Liver (tissue), 3 donors: ENCODE measurements around the gene SMARCC2.

ENCODE experiments used
- JUND ChIP-seq, 2 donors: IDR thresholded peaks; 2 replicates each; pipeline ENCODE4 v1.6.1; 2016; ENCODE audit warnings: antibody characterized with exemption in 2 of 2
- TAF1 ChIP-seq: conservative IDR thresholded peaks from 2 replicates; pipeline ENCODE4 v1.6.1; 2016; ENCODE audit warnings: antibody characterized with exemption, mild to moderate bottlenecking
- YY1 ChIP-seq: IDR thresholded peaks from 2 replicates; pipeline ENCODE4 v1.6.1; 2016; ENCODE audit warnings: antibody characterized with exemption, mild to moderate bottlenecking
- TF ChIP-seq, protein P1 (sequence below): fragments of 150-350 bp; IDR thresholded peaks from 2 replicates; pipeline ENCODE4 v1.5.1; 2017; ENCODE audit warnings: improper control_type of control experiment, low read depth, low read length; ENCODE audit not compliant: missing input control
- TF ChIP-seq, protein P2 (sequence below): IDR thresholded peaks from 2 replicates; pipeline ENCODE4 v1.6.1; 2016; ENCODE audit warnings: antibody characterized with exemption
- TF ChIP-seq, protein P3 (sequence below): IDR thresholded peaks from 2 replicates; pipeline ENCODE4 v1.6.1; 2016; ENCODE audit warnings: antibody characterized with exemption, mild to moderate bottlenecking
- TF ChIP-seq, protein P4 (sequence below): IDR thresholded peaks from 2 replicates; pipeline ENCODE4 v1.6.1; 2016; ENCODE audit warnings: antibody characterized with exemption
- TF ChIP-seq, protein P5 (sequence below): IDR thresholded peaks from 2 replicates; pipeline ENCODE4 v1.6.1; 2016; ENCODE audit warnings: antibody characterized with exemption
- donor health status: healthy.
- donor health status: healthy.

DNA sequence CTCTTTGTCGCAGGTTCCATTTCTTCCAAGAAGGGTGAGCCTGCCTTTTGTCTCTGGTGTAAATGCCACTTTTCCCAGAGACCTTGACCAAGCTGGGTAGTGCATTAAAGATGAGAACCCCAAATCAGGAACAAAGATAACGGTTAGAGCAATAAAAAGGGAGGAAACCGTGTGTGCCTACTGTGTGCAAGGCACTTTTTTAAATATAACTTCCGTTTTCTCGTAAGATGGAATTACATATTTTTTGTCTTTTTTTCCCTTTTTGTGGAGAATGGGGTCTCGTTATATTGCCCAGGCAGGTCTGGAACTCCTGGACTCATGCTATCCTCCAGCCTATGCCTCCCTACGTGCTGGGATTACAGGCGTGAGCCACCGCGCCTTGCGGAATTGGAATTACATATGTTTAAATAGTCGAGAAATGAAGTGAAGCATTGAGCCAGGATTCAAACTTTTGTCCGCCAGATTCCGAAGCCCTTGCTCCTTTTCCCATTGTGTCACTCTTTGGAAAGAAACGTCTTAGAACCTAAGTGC lies 34.4 kb upstream of the SMARCC2 start:
- TF ChIP-seq, protein P1, sequence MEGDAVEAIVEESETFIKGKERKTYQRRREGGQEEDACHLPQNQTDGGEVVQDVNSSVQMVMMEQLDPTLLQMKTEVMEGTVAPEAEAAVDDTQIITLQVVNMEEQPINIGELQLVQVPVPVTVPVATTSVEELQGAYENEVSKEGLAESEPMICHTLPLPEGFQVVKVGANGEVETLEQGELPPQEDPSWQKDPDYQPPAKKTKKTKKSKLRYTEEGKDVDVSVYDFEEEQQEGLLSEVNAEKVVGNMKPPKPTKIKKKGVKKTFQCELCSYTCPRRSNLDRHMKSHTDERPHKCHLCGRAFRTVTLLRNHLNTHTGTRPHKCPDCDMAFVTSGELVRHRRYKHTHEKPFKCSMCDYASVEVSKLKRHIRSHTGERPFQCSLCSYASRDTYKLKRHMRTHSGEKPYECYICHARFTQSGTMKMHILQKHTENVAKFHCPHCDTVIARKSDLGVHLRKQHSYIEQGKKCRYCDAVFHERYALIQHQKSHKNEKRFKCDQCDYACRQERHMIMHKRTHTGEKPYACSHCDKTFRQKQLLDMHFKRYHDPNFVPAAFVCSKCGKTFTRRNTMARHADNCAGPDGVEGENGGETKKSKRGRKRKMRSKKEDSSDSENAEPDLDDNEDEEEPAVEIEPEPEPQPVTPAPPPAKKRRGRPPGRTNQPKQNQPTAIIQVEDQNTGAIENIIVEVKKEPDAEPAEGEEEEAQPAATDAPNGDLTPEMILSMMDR: no peak
- no peak for TF ChIP-seq YY1
- TF ChIP-seq, protein P2, sequence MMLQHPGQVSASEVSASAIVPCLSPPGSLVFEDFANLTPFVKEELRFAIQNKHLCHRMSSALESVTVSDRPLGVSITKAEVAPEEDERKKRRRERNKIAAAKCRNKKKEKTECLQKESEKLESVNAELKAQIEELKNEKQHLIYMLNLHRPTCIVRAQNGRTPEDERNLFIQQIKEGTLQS: no peak
- TF ChIP-seq, protein P3, sequence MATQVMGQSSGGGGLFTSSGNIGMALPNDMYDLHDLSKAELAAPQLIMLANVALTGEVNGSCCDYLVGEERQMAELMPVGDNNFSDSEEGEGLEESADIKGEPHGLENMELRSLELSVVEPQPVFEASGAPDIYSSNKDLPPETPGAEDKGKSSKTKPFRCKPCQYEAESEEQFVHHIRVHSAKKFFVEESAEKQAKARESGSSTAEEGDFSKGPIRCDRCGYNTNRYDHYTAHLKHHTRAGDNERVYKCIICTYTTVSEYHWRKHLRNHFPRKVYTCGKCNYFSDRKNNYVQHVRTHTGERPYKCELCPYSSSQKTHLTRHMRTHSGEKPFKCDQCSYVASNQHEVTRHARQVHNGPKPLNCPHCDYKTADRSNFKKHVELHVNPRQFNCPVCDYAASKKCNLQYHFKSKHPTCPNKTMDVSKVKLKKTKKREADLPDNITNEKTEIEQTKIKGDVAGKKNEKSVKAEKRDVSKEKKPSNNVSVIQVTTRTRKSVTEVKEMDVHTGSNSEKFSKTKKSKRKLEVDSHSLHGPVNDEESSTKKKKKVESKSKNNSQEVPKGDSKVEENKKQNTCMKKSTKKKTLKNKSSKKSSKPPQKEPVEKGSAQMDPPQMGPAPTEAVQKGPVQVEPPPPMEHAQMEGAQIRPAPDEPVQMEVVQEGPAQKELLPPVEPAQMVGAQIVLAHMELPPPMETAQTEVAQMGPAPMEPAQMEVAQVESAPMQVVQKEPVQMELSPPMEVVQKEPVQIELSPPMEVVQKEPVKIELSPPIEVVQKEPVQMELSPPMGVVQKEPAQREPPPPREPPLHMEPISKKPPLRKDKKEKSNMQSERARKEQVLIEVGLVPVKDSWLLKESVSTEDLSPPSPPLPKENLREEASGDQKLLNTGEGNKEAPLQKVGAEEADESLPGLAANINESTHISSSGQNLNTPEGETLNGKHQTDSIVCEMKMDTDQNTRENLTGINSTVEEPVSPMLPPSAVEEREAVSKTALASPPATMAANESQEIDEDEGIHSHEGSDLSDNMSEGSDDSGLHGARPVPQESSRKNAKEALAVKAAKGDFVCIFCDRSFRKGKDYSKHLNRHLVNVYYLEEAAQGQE: no peak
- TF ChIP-seq, protein P4, sequence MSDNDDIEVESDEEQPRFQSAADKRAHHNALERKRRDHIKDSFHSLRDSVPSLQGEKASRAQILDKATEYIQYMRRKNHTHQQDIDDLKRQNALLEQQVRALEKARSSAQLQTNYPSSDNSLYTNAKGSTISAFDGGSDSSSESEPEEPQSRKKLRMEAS: no peak
- TF ChIP-seq JUND (IDR thresholded peaks at IDR 0.05): no peak
- TF ChIP-seq, protein P5, sequence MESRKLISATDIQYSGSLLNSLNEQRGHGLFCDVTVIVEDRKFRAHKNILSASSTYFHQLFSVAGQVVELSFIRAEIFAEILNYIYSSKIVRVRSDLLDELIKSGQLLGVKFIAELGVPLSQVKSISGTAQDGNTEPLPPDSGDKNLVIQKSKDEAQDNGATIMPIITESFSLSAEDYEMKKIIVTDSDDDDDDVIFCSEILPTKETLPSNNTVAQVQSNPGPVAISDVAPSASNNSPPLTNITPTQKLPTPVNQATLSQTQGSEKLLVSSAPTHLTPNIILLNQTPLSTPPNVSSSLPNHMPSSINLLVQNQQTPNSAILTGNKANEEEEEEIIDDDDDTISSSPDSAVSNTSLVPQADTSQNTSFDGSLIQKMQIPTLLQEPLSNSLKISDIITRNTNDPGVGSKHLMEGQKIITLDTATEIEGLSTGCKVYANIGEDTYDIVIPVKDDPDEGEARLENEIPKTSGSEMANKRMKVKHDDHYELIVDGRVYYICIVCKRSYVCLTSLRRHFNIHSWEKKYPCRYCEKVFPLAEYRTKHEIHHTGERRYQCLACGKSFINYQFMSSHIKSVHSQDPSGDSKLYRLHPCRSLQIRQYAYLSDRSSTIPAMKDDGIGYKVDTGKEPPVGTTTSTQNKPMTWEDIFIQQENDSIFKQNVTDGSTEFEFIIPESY: no peak
- no peak for TF ChIP-seq TAF1
